ENCODE results near the gene MYO1G.

The MYO1G gene

GRCh38 chr7:44981035-44981706, 2.4 kb upstream of the MYO1G start:
- in situ Hi-C loops (cut with MboI; ENCODE audit: low sequenced_read_pairs): no loop called here

- in situ Hi-C loops (cut with MboI; ENCODE audit: low sequenced_read_pairs): no loop called here
Observed at GRCh38 chr7:44980393-44981034, 1.7 kb upstream of the MYO1G start.

- in situ Hi-C loops (cut with MboI; ENCODE audit: low sequenced_read_pairs): no loop called here
Observed at GRCh38 chr7:44979481-44980392, 922 bp upstream of the MYO1G start.

GRCh38 chr7:44977959-44978335, 868 bp downstream of the MYO1G start:
- in situ Hi-C loops (cut with MboI; ENCODE audit: low sequenced_read_pairs): no loop called here

- in situ Hi-C loops (cut with MboI; ENCODE audit: low sequenced_read_pairs): no loop called here
Observed at GRCh38 chr7:44977304-44977958, 1.4 kb downstream of the MYO1G start.

GRCh38 chr7:44976746-44977196, 2.0 kb downstream of the MYO1G start:
- in situ Hi-C loops (cut with MboI; ENCODE audit: low sequenced_read_pairs): no loop called here

- in situ Hi-C loops (cut with MboI; ENCODE audit: low sequenced_read_pairs): no loop called here
Observed at GRCh38 chr7:44976040-44976745, 2.6 kb downstream of the MYO1G start.

GRCh38 chr7:44975331-44976039, 3.3 kb downstream of the MYO1G start:
- in situ Hi-C loops (cut with MboI; ENCODE audit: low sequenced_read_pairs): no loop called here

- in situ Hi-C loops (cut with MboI; ENCODE audit: low sequenced_read_pairs): no loop called here
Observed at GRCh38 chr7:44974549-44974948, 4.3 kb downstream of the MYO1G start.

- in situ Hi-C loops (cut with MboI; ENCODE audit: low sequenced_read_pairs): no loop called here
Observed at GRCh38 chr7:44973610-44974401, 5.0 kb downstream of the MYO1G start.

GRCh38 chr7:44972562-44972961, 6.3 kb downstream of the MYO1G start:
- in situ Hi-C loops (cut with MboI; ENCODE audit: low sequenced_read_pairs): no loop called here

- in situ Hi-C loops (cut with MboI; ENCODE audit: low sequenced_read_pairs): no loop called here
Observed at GRCh38 chr7:44971902-44972441, 6.8 kb downstream of the MYO1G start.

- in situ Hi-C loops (cut with MboI; ENCODE audit: low sequenced_read_pairs): no loop called here
Observed at GRCh38 chr7:44971188-44971901, 7.5 kb downstream of the MYO1G start.

- in situ Hi-C loops (cut with MboI; ENCODE audit: low sequenced_read_pairs): no loop called here
Observed at GRCh38 chr7:44970523-44971051, 8.2 kb downstream of the MYO1G start.

GRCh38 chr7:44969701-44970522, 8.9 kb downstream of the MYO1G start:
- in situ Hi-C loops (cut with MboI; ENCODE audit: low sequenced_read_pairs): no loop called here

GRCh38 chr7:44969049-44969700, 9.6 kb downstream of the MYO1G start:
- in situ Hi-C loops (cut with MboI; ENCODE audit: low sequenced_read_pairs): no loop called here
